ENCODE data around the gene FOXB2.

Gene FOXB2

DNA sequence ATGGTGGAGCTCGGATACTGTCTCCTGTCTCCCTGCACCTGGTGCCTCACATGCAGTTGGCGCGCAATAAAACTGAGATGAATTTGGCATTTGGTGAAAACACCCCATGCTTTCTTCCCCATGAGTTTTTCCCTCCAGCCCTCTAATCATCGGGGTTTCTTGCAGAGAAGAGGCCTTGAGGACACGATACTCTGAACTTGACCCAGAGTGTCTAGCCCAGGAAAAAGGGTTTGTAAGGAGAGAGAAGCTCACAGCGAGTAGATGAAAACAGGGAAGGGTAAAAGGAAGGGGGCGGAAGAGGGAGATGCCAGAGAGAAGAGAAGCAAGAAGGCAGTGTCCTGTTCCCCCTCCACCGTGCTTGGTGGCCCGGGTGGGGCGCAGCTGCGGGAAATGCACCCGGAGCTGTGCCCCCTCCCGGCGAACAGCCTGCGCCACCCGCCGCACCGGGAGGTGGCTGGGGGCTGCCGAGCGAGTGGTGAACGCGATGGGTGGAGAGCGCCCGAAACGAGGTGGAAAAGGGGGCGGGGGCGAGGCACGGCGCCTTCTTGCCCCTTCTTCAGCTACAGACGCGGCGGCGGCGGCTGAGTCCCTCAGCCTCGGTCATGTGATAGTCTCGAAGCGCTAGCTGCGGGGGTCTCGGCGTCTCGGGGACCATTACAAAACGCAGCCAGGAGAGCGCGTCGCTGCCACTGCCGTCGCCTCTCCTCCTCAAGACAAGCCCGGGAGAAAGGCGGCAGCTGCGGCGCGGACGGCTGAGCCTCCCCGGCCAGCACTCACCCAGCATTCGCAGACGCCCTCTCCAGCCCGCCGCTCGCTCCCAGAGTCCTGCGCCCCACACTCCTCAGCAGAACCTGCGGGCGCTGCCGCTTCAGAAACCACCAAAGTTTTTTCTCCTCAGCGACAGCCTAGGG is 1.1 kb upstream of the FOXB2 start:
- Histone ChIP-seq H3K36me3 (ENCODE audit: control insufficient read depth, insufficient read depth, low read length) (no peaks in the 10 kb centered on the region), H3K4me1 (ENCODE audit: control insufficient read depth, insufficient read depth, low read length) (no peaks in the 10 kb centered on the region), H3K27ac (ENCODE audit: low read depth, low read length) (no peak overlapping the region), H3K27me3 (ENCODE audit: control insufficient read depth, insufficient read depth, low read length) (peaks cover 89% of the 10 kb centered on the region), H3K4me3 (ENCODE audit: low read length) (no peak overlapping the region), H3K9ac (ENCODE audit: low read length) (no peak overlapping the region)

GRCh38 chr9:77018969-77019235 is 553 bp upstream of the FOXB2 start:
- Histone ChIP-seq H3K4me1 (ENCODE audit: control insufficient read depth, insufficient read depth, low read length) (no peaks in the 10 kb centered on the region), H3K27me3 (ENCODE audit: control insufficient read depth, insufficient read depth, low read length) (peaks cover 88% of the 10 kb centered on the region), H3K36me3 (ENCODE audit: control insufficient read depth, insufficient read depth, low read length) (no peaks in the 10 kb centered on the region), H3K4me3 (ENCODE audit: low read length) (no peak overlapping the region), H3K9ac (ENCODE audit: low read length) (no peak overlapping the region), H3K27ac (ENCODE audit: low read depth, low read length) (no peak overlapping the region)

DNA sequence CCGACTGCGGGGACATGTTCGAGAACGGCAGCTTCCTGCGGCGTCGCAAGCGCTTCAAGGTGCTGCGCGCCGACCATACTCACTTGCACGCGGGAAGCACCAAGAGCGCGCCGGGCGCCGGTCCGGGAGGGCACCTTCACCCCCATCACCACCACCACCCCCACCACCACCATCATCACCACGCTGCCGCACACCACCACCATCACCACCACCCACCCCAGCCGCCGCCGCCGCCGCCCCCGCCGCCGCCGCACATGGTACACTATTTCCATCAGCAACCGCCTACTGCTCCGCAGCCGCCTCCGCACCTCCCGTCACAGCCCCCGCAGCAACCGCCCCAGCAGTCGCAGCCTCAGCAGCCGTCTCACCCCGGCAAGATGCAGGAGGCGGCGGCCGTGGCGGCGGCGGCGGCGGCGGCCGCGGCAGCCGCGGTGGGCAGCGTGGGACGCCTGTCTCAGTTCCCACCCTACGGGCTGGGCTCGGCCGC is 514 bp downstream of the FOXB2 start:
- Histone ChIP-seq H3K27ac (ENCODE audit: low read depth, low read length) (no peak overlapping the region), H3K4me3 (ENCODE audit: low read length) (no peak overlapping the region), H3K27me3 (ENCODE audit: control insufficient read depth, insufficient read depth, low read length) (peaks cover 79% of the 10 kb centered on the region), H3K36me3 (ENCODE audit: control insufficient read depth, insufficient read depth, low read length) (no peaks in the 10 kb centered on the region), H3K4me1 (ENCODE audit: control insufficient read depth, insufficient read depth, low read length) (no peaks in the 10 kb centered on the region), H3K9ac (ENCODE audit: low read length) (no peak overlapping the region)

DNA sequence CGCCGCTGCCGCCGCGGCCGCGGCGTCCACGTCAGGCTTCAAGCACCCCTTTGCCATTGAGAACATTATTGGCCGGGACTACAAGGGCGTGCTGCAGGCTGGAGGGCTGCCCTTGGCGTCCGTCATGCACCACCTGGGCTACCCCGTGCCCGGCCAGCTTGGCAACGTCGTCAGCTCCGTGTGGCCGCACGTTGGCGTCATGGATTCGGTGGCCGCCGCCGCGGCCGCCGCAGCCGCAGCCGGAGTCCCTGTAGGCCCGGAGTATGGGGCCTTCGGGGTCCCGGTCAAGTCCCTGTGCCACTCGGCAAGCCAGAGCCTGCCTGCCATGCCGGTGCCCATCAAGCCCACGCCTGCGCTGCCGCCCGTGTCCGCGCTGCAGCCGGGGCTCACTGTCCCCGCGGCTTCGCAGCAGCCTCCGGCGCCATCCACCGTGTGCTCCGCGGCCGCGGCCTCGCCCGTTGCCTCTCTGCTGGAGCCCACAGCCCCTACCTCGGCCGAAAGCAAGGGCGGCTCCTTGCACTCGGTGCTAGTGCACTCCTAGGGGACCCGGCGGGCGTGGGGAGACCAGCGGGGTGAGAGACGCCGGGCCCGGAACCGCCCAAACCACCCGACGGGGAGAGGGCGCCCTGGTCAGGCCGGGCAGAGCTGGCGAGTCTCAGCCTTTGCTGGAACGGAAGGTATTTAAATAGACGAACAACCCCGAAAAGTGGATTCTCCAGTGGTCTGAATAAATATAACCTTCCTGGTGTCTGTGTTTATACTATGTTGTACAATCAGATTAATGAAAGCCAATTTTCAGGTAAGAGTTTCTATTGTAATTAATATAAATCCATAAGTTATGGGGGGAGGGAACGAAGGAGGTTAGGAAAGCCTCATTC is 1.2 kb downstream of the FOXB2 start:
- Histone ChIP-seq H3K4me1 (ENCODE audit: control insufficient read depth, insufficient read depth, low read length) (no peaks in the 10 kb centered on the region), H3K27ac (ENCODE audit: low read depth, low read length) (no peak overlapping the region), H3K9ac (ENCODE audit: low read length) (no peak overlapping the region), H3K27me3 (ENCODE audit: control insufficient read depth, insufficient read depth, low read length) (peaks cover 75% of the 10 kb centered on the region), H3K36me3 (ENCODE audit: control insufficient read depth, insufficient read depth, low read length) (no peaks in the 10 kb centered on the region), H3K4me3 (ENCODE audit: low read length) (no peak overlapping the region)

DNA sequence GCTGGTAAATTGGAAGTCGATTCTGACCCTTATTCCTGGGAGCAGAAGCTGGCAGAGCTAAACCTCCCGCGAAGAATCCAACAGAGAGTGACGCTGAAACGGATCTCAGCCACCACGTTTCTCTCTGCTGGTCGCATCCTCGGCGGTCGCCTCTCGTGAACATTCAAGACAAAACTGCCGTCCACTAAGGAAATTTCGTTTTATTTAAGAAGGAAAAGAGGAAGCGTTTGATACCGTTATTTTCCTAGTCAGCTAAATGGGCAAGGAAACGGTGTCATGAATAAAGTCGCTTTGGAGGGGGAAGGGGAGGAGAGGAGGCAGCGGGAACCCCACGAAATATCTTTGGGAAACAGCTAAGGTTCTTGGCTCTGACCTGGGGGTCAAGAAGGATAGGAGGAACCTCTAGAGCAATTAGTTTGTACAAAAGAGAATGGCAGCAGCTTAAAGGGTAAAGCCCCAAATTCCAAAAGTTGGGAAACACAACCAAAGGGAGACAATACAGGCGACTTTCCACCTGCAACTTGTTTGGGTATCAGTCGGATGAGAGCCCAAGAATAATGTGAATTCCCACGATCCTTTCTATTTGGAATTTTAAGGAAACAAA is 1.9 kb downstream of the FOXB2 start:
- Histone ChIP-seq H3K4me1 (ENCODE audit: control insufficient read depth, insufficient read depth, low read length) (no peaks in the 10 kb centered on the region), H3K27me3 (ENCODE audit: control insufficient read depth, insufficient read depth, low read length) (peaks cover 68% of the 10 kb centered on the region), H3K4me3 (ENCODE audit: low read length) (no peak overlapping the region), H3K36me3 (ENCODE audit: control insufficient read depth, insufficient read depth, low read length) (no peaks in the 10 kb centered on the region), H3K9ac (ENCODE audit: low read length) (no peak overlapping the region), H3K27ac (ENCODE audit: low read depth, low read length) (no peak overlapping the region)

DNA sequence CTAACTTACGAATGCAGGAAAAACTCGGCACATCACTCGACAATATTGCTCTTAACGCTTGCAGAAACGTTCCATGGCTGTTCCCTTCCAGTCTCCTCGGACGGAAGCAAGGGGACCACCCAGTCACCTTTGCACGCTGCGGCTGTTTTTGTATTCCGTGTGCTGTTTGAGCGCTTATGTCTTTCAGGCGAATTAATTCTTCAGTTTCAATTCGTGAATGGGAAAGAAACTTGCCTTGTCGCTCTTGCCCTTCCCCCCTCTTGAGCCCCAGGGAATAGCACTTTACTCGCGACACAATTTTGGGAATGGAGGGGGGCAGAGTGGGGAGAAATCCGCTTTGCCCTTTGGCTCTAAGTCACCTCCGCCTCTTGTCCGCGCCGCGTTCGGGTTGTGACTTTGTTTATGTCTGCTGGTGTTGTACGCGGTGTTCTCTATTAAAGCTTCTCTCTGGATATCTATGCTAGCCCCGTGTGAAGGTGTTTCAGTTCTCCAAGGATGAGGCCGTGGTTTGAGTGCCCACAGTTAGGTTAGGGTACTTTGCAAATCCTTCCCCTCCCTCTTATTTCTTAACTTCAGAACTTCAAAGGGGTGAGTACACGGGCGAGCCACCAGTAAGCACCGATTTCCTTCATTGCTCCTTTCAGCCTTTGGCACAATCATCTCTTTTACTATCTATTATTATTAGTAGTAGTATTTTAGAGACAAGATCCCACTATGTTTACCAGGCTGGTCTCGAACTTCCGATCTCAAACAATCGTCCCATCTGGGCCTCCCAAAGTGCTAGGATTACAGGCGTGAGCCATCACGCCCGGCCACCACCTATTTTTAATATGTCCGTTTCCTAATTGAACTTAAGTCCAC is 2.7 kb downstream of the FOXB2 start:
- H3K27me3 ChIP-seq (ENCODE audit: control insufficient read depth, insufficient read depth, low read length) = peaks cover 60% of the 10 kb centered on the region
- H3K4me3 ChIP-seq (ENCODE audit: low read length) = no peak overlapping the region
- no peak overlapping the region for H3K9ac ChIP-seq (ENCODE audit: low read length)
- H3K36me3 ChIP-seq (ENCODE audit: control insufficient read depth, insufficient read depth, low read length) = no peaks in the 10 kb centered on the region
- no peak overlapping the region for H3K27ac ChIP-seq (ENCODE audit: low read depth, low read length)
- H3K4me1 ChIP-seq (ENCODE audit: control insufficient read depth, insufficient read depth, low read length) = no peaks in the 10 kb centered on the region

- no peak overlapping the region for H3K4me3 ChIP-seq (ENCODE audit: low read length)
- H3K9ac ChIP-seq (ENCODE audit: low read length) = no peak overlapping the region
- no peaks in the 10 kb centered on the region for H3K36me3 ChIP-seq (ENCODE audit: control insufficient read depth, insufficient read depth, low read length)
- H3K27me3 ChIP-seq (ENCODE audit: control insufficient read depth, insufficient read depth, low read length) = peaks cover 53% of the 10 kb centered on the region
- H3K27ac ChIP-seq (ENCODE audit: low read depth, low read length) = no peak overlapping the region
- no peaks in the 10 kb centered on the region for H3K4me1 ChIP-seq (ENCODE audit: control insufficient read depth, insufficient read depth, low read length)
These were observed 3.5 kb downstream of the FOXB2 start for GRCh38 chr9:77022783-77023440.

DNA sequence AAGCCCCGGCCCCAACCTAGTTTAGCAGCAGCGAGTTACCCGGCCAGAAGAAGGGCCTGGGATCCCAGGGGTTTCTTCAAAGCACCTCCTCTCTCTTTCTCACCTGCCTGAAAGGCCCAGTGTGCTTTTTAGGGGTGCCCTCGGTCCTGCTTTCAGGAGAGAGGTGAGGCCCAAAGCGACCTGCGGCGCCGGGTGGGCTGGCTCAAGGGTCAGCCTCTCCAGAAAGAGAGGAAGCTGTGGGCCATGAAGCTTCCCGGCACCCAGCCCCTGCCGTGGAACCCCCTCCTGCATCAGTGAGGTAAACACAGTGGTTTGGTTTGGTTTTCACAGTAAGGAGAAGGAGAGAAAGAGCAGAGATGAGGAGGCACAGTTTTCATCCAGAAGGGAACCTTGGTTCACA is 4.3 kb downstream of the FOXB2 start:
- H3K36me3 ChIP-seq (ENCODE audit: control insufficient read depth, insufficient read depth, low read length) = no peaks in the 10 kb centered on the region
- H3K27me3 ChIP-seq (ENCODE audit: control insufficient read depth, insufficient read depth, low read length) = peaks cover 45% of the 10 kb centered on the region
- H3K4me3 ChIP-seq (ENCODE audit: low read length) = no peak overlapping the region
- no peaks in the 10 kb centered on the region for H3K4me1 ChIP-seq (ENCODE audit: control insufficient read depth, insufficient read depth, low read length)
- H3K27ac ChIP-seq (ENCODE audit: low read depth, low read length) = no peak overlapping the region
- no peak overlapping the region for H3K9ac ChIP-seq (ENCODE audit: low read length)

DNA sequence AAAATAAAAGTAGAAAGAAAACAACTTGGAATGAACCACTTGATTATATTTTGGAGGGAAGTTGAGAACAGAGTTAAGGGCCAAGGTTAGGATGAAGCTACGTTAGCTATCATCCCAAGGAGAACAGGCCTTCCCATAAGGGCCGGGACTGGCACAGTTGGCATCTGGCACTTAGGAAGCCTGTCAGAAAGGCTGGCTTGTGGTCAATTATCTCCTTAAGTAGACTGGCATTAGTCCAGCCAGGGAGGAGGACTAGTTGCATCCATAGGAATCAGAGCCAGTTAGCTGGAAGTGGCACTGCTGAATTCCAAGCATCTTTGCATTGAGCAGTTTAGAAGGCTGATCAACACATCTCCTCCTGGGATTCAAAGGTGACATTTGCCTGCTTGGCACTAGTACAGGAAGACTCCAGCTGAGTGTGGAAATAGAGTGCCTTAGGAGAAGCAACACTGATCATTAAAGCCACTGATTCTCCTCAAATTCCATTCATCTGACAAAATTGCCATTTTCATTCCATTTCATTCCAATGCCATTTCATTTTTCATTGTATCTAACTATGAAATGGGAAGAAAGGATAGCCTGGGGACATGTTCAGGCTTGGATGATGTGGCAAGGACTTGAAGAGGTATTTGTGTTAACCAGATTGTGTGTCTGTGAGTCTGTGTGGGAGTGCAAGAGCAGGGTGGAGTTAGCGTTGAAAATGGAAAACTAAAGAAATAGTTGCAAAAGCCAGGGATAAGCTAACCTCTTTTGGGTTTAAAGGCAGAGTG is 5.5 kb downstream of the FOXB2 start:
- Histone ChIP-seq H3K27me3 (ENCODE audit: control insufficient read depth, insufficient read depth, low read length) (peaks cover 35% of the 10 kb centered on the region), H3K4me3 (ENCODE audit: low read length) (no peak overlapping the region), H3K4me1 (ENCODE audit: control insufficient read depth, insufficient read depth, low read length) (no peaks in the 10 kb centered on the region), H3K27ac (ENCODE audit: low read depth, low read length) (no peak overlapping the region), H3K36me3 (ENCODE audit: control insufficient read depth, insufficient read depth, low read length) (no peaks in the 10 kb centered on the region), H3K9ac (ENCODE audit: low read length) (no peak overlapping the region)

DNA sequence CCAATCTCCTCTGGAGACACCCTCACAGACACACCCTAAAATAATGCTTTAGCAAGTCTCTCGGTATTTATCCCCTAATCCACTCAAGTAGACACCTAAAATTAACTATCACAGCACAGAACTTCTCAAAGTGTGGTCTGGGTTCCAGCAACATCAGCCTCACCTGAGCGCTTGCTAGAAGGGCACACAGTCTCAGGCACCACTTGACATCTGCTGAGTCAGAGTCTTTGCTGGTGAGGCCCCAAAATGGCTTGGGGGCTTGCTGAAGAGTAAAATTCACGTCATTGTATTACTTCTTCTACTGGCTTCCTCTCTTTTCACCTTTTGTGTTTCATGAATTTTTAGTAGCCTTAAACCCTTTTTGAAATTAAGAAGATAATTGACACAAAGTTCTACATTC is 9.0 kb downstream of the FOXB2 start:
- Histone ChIP-seq H3K9ac (ENCODE audit: low read length) (no peak overlapping the region), H3K36me3 (ENCODE audit: control insufficient read depth, insufficient read depth, low read length) (no peaks in the 10 kb centered on the region), H3K27me3 (ENCODE audit: control insufficient read depth, insufficient read depth, low read length) (peaks cover 8% of the 10 kb centered on the region), H3K4me3 (ENCODE audit: low read length) (no peak overlapping the region), H3K4me1 (ENCODE audit: control insufficient read depth, insufficient read depth, low read length) (no peaks in the 10 kb centered on the region), H3K27ac (ENCODE audit: low read depth, low read length) (no peak overlapping the region)

GRCh38 chr9:77030045-77030444 is 10.6 kb downstream of the FOXB2 start:
- Histone ChIP-seq H3K9ac (ENCODE audit: low read length) (no peak overlapping the region), H3K36me3 (ENCODE audit: control insufficient read depth, insufficient read depth, low read length) (no peaks in the 10 kb centered on the region), H3K27me3 (ENCODE audit: control insufficient read depth, insufficient read depth, low read length) (peaks cover 3% of the 10 kb centered on the region), H3K4me1 (ENCODE audit: control insufficient read depth, insufficient read depth, low read length) (no peaks in the 10 kb centered on the region), H3K4me3 (ENCODE audit: low read length) (no peak overlapping the region), H3K27ac (ENCODE audit: low read depth, low read length) (no peak overlapping the region)

All from rectal smooth muscle tissue (tissue), 1 donor.